Measurements from ENCODE around the gene OR14C36. TPM values are rescaled to one million over a fixed set of nuclear protein-coding genes. Genes with fewer than 3 reads are reported as not detected.

OR14C36 gene
- not detected for polyA plus RNA-seq (2012; ENCODE audit: insufficient read length, low read depth)

GRCh38 chr1:248348475-248348874 is at the start of gene OR14C36:
TSS of gene OR14C36 (plus strand) at chr1:248348775. CDS start at chr1:248348775, 0 bp downstream.
- TF ChIP-seq REST (IDR thresholded peaks at IDR 0.05; ENCODE audit: insufficient read depth in 1 of 2, low read depth in 2 of 2, low read length in 2 of 2) (no peak), TAF1 (IDR thresholded peaks at IDR 0.05; ENCODE audit: borderline replicate concordance, insufficient read depth, low read length) (no peak), SIN3A (IDR thresholded peaks at IDR 0.05; ENCODE audit: borderline replicate concordance, insufficient read depth, low read length) (no peak), FOXP2 (optimal IDR thresholded peaks at IDR 0.05; ENCODE audit: borderline replicate concordance, extremely low read depth, extremely low read length, insufficient read depth) (no peak)

GRCh38 chr1:248303324-248303723 is 45.3 kb upstream of the OR14C36 start, which contains the start of gene OR2T12:
TSS of gene OR2T12 (minus strand) at chr1:248303424. CDS start at chr1:248295578, 7,846 bp downstream.
- no peak for TF ChIP-seq POLR2AphosphoS5 (IDR thresholded peaks at IDR 0.05; ENCODE audit: low read depth, low read length)
- no peak for TF ChIP-seq TAF1 (IDR thresholded peaks at IDR 0.05; ENCODE audit: borderline replicate concordance, insufficient read depth, low read length)
- TF ChIP-seq SIN3A (IDR thresholded peaks at IDR 0.05; ENCODE audit: borderline replicate concordance, insufficient read depth, low read length), result no peak
- TF ChIP-seq REST (IDR thresholded peaks at IDR 0.05; ENCODE audit: insufficient read depth in 1 of 2, low read depth in 2 of 2, low read length in 2 of 2), result no peak
- no peak for TF ChIP-seq FOXP2 (optimal IDR thresholded peaks at IDR 0.05; ENCODE audit: borderline replicate concordance, extremely low read depth, extremely low read length, insufficient read depth)

GRCh38 chr1:248306103-248306502 is 42.5 kb upstream of the OR14C36 start:
- TF ChIP-seq TAF1 (IDR thresholded peaks at IDR 0.05; ENCODE audit: borderline replicate concordance, insufficient read depth, low read length) (no peak), FOXP2 (optimal IDR thresholded peaks at IDR 0.05; ENCODE audit: borderline replicate concordance, extremely low read depth, extremely low read length, insufficient read depth) (no peak), SIN3A (IDR thresholded peaks at IDR 0.05; ENCODE audit: borderline replicate concordance, insufficient read depth, low read length) (no peak), POLR2AphosphoS5 (IDR thresholded peaks at IDR 0.05; ENCODE audit: low read depth, low read length) (no peak), REST (IDR thresholded peaks at IDR 0.05; ENCODE audit: insufficient read depth in 1 of 2, low read depth in 2 of 2, low read length in 2 of 2) (no peak)

- TF ChIP-seq SIN3A (IDR thresholded peaks at IDR 0.05; ENCODE audit: borderline replicate concordance, insufficient read depth, low read length) (no peak), FOXP2 (optimal IDR thresholded peaks at IDR 0.05; ENCODE audit: borderline replicate concordance, extremely low read depth, extremely low read length, insufficient read depth) (no peak), POLR2AphosphoS5 (IDR thresholded peaks at IDR 0.05; ENCODE audit: low read depth, low read length) (no peak), TAF1 (IDR thresholded peaks at IDR 0.05; ENCODE audit: borderline replicate concordance, insufficient read depth, low read length) (no peak), REST (IDR thresholded peaks at IDR 0.05; ENCODE audit: insufficient read depth in 1 of 2, low read depth in 2 of 2, low read length in 2 of 2) (no peak)
Measured at GRCh38 chr1:248316796-248317195, 31.8 kb upstream of the OR14C36 start.

GRCh38 chr1:248324468-248324867 is 24.1 kb upstream of the OR14C36 start, which contains the start of gene OR2M7:
TSS of gene OR2M7 (minus strand) at chr1:248324568. CDS start at chr1:248324568, 0 bp downstream.
- TF ChIP-seq POLR2AphosphoS5 (IDR thresholded peaks at IDR 0.05; ENCODE audit: low read depth, low read length) (no peak), TAF1 (IDR thresholded peaks at IDR 0.05; ENCODE audit: borderline replicate concordance, insufficient read depth, low read length) (no peak), REST (IDR thresholded peaks at IDR 0.05; ENCODE audit: insufficient read depth in 1 of 2, low read depth in 2 of 2, low read length in 2 of 2) (no peak), FOXP2 (optimal IDR thresholded peaks at IDR 0.05; ENCODE audit: borderline replicate concordance, extremely low read depth, extremely low read length, insufficient read depth) (no peak), SIN3A (IDR thresholded peaks at IDR 0.05; ENCODE audit: borderline replicate concordance, insufficient read depth, low read length) (no peak)

All from PFSK-1 (cell line).